ENCODE measurements around the gene AGAP2. TPM values are rescaled to one million over a fixed set of nuclear protein-coding genes. Genes with fewer than 3 reads are reported as not detected.
A peak's percentile ranks its signal among the peaks of the same experiment; 100 is the strongest.

AGAP2 gene
- total and polyA plus RNA-seq, 2 of the 8 experiments (the other 6 are each of a cell fraction or from before 2014, with no cell fraction given): 1.5 TPM

DNA sequence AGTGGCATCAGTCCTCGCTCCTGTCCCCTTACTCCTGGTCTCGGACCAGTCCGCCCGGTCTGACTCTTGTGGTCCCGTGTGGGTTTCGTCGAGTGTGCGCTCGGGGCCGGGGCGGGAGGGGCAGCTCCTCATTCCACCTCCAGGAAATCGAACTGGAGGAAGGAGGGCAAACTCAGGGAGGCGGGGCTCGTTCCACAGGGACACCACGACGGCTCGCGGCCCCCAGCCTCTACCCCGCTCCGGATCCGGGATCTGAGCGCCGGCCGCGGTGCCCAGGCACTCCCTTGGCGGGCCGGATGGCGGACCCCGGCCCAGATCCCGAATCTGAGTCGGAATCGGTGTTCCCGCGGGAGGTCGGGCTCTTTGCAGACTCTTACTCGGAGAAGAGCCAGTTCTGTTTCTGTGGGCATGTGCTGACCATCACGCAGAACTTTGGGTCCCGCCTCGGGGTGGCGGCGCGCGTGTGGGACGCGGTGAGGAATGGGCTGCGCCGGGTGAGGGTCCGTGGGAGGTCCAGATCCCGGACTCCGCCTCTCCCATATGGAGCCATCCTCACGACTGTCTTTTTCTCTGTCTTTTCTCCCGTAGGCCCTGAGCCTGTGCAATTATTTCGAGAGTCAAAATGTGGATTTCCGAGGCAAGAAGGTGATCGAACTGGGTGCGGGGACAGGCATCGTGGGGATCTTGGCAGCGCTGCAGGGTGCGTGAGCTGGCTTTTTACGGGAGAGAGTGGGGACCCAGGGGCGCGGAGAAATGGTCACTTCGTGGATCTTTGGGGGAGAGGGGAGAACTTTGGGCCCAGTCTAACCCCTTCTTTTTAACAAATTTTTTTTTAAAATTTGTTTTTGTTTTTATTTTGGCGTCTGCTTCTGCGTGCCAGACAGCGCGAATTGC lies 34.1 kb upstream of the AGAP2 start, which contains the start of gene EEF1AKMT3 (continued):
- TF ChIP-seq USF2 (IDR thresholded peaks at IDR 0.05; ENCODE audit: low read length) (no peak), TBP (IDR thresholded peaks at IDR 0.05; ENCODE audit: low read depth, low read length) (peak; percentile 51; the same call in 1 of the 2 replicates), CBX8 (IDR thresholded peaks at IDR 0.05; ENCODE audit: borderline replicate concordance, low read depth, low read length) (no peak), SIRT6 (IDR thresholded peaks at IDR 0.05; ENCODE audit: low read length) (no peak), ATF2 (IDR thresholded peaks at IDR 0.05; ENCODE audit: low read length) (no peak), CHD7 (IDR thresholded peaks at IDR 0.05; ENCODE audit: insufficient replicate concordance, low read length) (no peak), CREB1 (IDR thresholded peaks at IDR 0.05) (no peak)
